ENCODE data around the gene BTN2A1.

BTN2A1 gene

DNA sequence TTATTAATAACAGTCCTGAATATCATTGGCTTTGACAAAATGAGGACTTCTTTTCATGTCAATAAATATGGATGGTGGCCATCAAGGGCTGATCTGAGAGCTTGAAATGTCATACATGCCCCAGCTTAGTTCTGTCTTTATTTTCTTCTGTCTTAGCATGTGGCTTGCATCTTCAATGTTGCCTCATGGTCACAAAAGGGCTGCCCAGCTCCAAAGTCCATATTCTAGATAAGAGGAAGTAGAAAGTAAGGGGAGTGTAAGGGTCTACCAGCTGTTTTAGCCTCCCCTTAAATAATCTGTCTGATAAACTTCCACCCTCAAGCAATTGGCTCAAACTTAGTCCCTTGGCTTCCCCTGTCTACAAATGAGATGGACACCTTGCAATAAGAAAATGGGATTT lies 14.2 kb downstream of the BTN2A1 start:
- no peak for DNase-seq

DNA sequence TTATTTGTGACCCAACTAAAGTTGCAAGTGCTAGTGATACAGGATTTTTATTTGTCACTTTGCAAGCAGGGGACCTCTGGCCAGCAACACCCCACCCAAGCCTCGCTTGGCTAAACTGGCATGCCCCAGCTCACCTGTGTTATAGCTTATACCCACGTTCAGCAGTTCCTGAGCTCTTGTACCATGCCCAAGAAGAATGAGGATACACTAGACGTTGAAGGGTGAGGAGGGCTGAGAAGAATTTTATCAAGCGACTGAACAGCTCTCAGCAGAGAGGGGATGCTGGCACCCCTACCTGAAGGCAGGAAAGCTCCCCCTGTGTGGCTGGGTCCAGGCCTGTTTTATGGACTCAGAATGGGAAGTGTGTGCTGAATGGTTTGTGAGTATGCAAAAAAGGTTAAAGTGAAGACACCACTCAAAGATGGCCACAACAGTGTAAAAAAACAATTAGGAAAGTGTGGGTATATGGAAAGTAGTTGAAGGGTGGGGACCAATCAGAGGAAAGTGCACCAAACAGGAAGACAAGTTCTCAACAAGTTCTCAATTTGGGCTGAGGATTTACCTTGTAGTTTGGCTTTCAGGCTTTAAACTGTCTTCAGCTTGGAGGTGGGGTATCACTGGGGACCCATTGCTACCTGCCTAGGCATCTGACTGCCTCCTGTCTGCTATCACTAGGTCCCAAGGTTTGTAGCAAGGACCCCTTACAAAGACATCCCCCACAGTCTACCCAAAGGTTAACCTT lies 15.0 kb downstream of the BTN2A1 start:
- no peak for DNase-seq

DNA sequence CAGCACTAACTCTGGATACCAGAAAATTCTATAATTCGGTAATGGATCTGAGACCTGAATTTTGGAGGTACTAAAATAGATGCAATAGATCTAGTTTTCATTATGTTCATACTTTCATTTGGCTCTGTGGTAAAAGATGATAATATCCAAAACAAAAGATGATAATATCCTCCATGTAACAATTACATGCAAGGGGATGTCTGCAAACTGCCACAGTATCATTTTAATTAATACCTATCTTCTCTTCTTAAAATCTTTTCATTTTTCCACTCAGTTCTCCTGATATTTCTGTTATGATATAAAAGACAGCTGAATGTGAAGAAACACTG lies 15.6 kb downstream of the BTN2A1 start:
- no peak for DNase-seq

DNA sequence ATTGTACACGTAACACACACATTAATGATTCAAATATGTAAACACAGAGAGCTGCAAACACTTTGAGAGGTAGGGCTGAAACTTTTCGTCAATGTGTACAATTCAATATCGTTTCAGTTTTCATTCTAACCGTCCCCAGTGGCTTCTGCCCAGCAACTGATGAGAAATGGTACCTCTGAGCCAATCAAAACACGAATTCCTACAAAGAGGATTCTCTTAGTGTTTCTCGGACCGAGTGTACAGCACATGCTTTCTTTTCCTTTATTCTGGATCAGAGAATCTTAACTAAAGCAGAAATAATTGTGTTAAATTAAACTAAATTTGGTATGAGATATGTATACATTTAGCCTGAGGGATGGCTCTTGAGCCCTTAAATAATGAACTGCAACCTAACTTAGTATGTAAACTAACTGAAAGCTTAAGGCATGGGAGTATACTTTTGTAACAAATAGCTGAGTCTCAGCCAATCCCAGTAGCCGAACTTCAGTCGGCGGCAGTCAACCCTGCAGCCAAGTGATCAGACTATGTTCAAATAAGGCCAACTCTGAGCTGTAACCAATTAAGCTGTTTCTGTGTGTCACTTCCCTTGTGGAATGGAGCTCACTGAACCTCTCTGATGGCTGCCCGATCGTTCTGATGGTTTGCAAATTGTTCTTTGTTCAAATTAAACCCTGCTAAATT lies 16.1 kb downstream of the BTN2A1 start:
- peak; percentile 91 for DNase-seq

DNA sequence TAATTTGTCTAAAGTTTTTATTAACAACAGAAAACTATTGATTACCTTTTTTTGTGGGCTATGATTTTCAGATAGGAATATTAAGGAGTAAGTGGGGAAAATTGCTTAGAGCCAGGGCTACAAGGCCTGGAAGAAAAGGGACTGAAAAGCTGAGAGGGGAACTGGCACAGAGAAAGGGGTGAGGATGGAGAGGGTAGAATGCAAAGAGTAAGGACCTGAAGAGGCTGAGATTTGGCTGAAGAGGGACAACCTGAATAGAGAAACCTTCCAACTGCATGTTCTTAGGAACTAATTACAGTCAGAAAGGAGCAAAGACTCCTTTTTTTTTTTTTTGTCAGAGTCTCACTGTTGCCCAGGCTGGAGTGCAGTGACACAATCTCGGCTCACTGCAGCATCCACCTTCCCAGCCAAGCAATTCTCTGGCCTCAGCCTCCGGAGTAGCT lies 16.7 kb downstream of the BTN2A1 start:
- no peak for DNase-seq

DNA sequence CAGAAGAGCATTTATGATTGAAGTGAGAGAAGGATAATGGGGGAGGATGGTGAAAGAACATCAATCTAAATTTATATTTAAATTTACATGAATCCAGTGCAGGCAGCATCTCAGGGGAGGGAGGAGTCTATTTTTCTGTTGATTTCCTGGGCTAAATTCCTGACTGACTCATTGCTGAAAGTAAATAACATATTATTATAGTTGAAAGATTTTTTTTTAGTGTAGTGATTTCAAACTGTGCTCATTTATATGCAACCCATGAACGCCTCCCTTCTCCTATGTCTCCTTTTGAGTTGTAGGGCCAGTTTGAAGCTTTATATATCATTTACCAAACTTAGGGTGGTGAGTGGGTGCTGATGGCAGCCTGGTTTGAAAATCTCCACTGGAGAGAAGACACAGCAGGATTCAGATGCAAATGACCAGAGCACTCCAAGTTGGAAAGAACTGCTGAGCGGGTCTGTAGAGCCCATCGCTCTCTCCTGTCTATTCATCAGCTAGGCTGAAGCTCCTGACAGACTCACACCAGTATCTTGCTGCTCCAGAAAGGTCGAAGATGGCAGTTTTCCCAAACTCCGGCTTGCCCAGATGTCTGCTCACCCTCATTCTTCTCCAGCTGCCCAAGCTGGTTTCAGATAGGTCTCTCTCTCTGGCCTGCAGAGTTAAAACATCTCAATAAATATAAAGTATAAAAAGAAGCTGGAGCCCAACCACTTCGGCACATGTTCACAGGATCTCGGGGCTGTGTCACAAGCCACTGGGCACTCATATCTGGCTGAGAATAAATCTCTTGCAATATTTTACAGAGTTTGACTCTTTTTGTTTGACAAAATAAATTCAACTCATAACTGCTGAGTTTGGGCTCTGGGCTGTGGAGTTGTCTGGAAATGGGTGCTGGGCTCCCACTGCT lies 18.3 kb downstream of the BTN2A1 start:
- no peak for DNase-seq

DNA sequence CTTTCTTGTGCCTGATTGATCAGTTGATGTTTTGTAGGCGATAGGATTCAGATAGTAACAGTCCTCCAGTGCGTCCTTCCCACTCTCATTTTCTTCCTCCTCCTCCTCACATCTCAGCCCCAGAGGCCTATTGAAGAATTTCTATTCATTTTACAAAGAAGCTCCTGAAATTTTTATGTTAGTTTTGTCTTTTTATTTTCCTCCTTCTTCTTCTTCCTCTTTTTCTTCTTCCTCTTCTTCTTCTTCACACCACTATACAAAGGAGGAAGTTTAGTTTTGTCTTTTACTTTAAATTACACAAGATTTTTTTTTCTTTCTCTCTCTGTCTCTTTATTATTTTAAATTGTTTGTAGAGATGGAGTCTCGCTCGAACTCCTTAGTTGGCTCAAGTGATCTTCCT lies 19.1 kb downstream of the BTN2A1 start:
- no peak for DNase-seq

DNA sequence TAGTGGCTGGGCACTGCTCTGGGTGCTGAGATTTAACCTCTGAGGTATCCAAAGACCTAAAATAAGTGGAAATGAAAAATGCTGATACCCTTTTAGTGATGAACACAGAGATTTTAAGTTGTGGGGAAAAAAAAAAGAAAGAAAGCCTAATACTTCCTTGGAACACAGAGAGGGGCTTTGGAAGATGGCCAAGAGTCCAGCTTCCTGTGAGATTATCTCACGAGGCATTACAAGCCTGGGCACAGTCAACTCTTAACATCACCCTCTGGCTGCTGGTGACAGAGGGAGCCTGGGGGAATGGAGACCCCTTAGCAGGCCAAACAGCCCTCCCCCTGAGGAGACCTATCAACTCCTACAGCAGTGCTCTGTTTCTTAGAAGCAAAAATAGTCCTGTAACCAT lies 19.7 kb downstream of the BTN2A1 start:
- no peak for DNase-seq

DNA sequence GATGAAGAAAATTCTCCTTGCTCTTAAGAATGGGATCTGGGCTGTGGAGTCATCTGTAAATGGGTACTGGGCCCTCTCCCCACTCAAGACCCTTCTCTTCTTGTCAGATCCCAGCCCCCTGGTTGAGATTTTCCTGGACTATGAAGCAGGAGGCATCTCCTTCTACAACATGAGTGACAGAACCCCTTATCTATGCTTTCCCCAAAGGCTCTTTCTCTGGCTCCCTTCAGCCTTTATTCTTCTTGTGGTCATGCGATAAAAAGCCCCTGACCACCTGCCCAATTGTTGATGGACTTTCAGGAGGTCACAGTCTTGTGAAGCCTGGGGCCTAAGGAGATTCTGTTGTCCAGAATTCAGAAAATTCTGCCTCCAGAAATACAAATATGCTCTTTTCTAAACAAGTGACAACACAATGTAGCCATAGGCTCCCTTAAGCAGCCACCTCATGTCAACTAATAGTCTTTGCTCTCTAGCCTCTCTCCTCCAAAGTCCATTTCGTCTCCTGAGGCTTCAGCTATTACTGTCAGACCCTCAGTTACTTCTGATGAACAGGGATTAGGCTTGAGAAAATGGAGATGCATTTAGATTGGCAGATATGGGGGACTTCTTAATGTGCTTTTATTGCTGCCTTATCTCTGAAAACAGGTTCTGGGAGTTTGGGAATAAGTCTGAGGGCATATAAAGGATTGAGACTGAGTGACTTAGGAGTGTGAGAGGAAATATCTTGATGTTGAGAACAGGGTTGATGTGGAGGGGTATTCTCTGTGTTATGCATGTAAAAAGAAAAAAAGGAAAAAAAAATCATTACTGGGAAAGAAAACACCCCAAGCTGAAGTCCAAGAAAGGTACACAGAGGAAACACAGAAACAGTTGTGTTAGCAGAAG lies 20.6 kb downstream of the BTN2A1 start:
- no peak for DNase-seq

DNA sequence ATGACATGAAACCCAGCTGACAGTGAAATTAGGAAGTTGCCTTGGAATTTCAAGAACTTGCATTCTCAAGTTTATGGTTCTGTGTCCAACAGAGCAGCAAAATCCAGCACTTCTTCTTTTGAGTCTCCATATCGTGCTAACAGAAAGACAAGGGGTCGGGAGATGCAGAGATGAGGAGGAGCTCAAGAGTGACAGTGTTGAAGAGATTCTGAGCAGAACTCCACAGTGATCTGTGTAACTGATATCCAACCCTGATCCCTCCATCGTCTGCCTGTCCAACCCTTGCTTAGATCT lies 21.2 kb downstream of the BTN2A1 start:
- DNase-seq, result no peak

DNA sequence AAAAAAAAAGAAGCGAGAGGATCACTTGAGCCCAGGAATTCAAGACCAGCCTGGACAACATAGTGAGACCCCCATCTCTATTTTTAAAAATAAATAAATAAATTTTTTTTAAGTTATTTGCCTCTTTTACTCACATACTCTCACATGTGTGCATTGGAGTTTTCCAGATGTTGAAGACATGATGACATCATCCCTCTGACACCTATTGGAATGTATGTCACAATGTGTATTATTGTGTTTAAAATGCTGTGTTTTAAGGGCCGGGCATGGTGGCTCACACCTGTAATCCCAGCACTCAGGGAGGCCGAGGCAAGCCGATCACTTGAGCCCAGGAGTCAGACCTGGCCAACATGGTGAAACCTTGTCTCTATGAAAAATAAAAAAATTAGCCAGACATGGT lies 24.6 kb downstream of the BTN2A1 start:
- no peak for DNase-seq

DNA sequence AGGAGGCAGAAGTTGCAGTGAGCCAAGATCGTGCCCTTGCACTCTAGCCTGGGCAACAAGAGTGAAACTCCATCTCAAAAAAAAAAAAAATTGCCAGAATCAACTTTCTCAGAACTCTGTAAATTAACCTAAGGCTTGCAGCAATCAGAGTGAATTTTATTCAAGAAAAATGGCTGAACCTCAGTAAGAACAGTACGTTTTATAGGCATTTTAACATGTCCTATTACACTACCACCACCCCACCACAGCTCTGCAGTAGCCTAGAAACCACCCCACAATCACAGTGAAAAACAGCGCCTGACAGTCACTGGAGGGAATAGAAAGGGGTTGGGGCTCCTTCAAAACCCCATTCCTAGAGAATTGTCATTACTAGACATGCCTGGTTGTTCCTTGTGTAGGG lies 26.0 kb downstream of the BTN2A1 start:
- no peak for DNase-seq

DNA sequence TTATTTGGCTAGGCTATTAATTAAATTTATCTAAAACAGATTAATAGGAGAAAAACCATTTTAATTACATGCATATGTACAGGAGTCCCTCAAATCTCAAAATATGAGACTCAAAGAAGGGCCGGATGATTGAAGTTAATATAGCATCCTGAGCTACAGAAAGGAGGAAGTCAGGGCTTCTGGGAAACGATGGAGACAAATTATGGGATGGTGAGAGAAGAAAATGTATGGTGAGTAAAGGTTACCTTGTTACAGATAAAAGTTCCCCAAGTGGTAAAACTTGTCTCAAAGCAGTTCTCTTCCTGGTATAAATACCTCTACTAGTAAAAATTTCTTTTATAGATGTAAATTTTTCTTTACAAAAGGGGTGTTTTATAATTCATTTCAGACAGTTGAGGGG lies 26.4 kb downstream of the BTN2A1 start:
- DNase-seq, result no peak

DNA sequence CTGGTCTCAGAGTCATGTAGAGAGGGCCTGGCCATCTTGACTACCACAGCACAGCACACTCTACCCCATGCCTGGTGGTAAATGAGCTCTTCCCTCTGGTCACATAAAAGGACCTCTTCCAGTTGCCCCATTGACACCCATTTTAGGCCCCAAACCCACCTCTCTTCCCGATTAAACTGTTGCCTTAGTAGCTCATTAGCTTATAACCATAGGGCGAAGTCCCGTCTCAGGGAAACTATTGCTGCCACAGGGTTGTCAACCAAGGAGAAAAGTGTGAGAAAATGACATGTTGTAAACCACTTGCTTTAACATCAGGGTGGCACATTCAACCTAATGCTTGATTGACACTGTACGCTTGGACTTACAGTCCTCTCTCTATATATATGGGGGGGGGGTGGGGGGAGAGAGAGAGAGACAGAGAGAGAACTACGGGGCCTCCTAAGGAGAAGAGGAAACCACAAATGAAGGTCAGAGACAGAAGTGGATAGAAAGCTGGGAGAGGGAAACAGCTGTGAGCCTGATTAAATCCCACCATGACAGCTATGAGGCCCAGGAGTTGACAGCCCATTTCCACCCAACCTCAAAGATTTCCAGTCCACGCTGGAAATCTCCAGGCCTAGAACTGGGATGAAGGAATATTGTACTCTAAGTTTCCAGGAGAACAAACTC lies 27.5 kb downstream of the BTN2A1 start:
- DNase-seq, result no peak

DNA sequence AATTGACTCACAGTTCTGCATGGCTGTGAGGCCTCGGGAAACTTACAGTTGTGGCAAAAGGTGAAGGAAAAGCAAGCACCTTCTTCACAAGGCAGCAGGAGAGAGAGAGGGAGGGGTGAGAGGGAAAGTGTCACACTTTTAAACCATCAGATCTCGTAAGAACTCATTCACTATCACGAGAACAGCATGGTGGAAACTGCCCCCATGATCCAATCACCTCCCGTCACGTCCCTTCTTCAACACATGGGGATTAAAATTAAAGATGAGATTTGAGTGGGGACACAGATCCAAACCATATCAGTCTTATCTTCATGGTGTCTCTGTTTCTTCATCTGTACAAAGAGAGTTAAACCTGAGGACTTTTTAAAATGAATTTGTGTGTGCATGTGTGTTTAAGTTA lies 28.6 kb downstream of the BTN2A1 start:
- DNase-seq, result no peak

DNA sequence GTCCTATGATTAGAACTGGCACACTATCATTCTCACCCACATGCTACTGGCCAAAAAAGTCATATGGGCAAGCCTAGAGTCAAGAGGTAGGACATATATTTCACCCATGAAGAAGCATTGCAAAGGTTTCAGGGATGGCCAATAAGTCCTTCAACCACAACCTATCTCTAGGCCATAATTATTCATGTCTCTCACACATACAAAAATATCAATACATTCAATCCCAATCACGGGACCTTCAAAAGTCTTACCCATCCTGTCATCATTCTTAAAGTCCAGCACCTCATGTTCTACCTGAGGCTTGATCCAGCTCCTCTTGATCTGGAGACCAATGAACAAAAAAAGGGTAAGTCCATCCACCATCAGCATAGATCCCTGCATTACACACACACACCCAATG lies 29.7 kb downstream of the BTN2A1 start:
- DNase-seq, result no peak

DNA sequence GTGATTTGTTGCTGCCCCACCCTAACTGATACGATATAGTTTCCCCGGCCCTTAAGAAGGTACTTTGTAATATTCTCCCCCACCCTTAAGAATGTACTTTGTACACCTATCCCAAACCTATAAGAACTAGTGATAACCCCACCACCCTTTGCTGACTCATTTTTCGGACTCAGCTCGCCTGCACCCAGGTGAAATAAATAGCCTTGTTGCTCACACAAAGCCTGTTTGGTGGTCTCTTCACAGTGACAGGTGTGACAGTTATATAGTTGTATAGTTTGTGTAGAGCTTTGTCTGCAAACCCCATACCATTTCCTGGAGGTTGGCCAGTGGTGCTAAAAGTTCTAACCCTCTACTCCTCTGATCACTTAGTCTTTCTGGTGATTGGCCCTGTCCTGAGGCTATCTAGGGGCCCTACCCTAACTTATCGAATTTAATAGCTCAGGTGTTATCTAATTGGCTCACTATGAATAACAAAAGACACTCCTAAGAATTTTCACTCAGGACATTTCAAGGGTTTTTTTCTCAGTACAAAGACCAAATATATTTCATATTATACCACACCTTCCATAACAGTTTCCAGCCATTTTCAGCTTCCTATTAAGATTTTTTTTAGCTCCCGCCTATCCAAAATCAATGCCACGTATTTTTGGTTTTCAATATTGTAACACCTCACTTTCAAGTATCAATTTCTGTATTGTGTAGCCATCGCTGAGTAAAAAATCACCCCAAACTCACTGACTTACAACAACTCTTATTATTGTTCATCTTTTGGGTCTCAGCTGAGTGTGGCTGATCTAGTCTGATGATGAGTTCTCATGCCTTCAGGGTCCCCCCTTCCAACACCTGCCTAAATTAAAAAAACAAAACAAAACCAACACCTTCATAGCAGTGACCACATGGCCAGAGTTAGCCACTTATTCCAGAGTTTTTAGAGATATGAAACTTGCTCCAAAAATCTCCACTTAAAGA lies 32.5 kb downstream of the BTN2A1 start:
- no peak for DNase-seq

DNA sequence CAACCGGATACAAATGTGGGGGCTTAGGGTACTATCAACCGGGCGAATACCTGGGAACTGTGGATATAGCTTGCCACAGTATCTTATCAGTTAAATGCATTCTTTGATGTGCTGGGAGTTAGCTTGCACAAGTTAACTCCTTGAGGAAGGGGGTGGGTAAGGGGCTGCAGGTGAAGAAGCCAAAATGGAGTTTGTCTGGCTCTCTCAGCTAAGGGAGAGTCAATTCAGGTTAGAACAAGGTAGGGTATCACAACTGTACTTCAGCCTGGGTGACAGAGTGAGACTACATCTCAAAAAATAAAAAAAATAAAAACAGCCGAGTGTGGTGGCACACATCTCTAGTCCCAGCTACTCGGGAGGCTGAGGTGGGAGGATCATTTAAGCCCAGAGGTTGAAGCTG lies 33.8 kb downstream of the BTN2A1 start:
- no peak for DNase-seq

DNA sequence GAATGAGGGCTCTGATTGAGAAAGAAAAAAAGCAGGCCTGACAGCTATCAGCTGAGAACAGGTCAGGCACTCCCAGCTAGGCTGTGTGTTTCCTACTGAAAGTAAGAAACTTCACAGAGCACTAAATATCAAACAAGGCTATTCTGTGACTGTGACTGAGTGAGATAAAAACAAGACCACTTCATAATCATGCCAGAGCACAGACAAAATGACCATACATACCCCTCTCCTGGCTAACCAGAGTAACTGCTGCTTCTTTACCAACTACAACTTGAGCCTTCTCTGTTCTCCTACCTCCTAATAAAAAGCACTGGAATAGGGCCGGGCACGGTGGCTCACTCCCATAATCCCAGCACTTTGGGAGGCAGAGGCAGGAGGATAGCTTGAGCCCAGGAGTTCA lies 35.5 kb downstream of the BTN2A1 start:
- no peak for DNase-seq

DNA sequence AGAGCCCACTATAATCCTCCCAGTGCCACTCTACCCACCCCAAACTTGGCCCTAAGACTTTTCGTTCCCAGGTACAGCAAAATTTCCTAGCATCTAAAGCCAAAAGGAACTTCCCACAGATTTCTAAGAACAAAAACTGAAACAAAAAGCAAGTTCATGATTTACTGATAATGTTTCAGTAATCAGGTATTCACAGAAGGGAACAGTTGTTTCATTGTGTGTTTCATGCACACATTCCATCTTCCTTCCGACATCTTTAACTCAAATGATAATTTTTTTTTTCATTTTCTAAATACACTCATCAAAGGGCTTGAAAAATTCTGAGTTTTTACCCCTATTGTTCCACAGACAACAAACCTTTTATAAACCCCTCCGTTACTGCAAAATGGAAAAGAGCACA lies 36.4 kb downstream of the BTN2A1 start:
- no peak for DNase-seq

DNA sequence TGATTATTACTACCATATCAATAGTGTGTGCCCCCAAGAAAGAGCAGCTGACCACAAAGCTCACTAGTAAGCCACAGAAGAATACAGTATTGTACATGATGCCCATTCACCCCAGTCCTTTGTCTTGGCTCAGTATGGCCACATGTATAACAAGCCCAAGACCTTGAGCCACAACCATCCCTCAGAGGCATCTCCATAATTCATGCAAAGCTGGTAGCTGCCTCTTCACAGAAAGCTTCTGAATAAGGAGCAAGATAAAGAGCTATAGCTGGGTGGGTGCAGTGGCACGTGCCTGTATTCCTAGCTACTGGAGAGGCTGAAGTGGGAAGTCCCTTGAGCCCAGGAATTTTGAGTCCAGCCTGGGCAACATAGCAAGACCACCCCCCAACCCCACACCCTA lies 37.5 kb downstream of the BTN2A1 start:
- no peak for DNase-seq
